ENCODE data around the gene NEK9.
"Not testable (repeated sequence)": the region's sequence is repeated elsewhere in the genome, so short reads cannot be mapped to it uniquely, and the experiment has no call there.

The NEK9 gene

DNA sequence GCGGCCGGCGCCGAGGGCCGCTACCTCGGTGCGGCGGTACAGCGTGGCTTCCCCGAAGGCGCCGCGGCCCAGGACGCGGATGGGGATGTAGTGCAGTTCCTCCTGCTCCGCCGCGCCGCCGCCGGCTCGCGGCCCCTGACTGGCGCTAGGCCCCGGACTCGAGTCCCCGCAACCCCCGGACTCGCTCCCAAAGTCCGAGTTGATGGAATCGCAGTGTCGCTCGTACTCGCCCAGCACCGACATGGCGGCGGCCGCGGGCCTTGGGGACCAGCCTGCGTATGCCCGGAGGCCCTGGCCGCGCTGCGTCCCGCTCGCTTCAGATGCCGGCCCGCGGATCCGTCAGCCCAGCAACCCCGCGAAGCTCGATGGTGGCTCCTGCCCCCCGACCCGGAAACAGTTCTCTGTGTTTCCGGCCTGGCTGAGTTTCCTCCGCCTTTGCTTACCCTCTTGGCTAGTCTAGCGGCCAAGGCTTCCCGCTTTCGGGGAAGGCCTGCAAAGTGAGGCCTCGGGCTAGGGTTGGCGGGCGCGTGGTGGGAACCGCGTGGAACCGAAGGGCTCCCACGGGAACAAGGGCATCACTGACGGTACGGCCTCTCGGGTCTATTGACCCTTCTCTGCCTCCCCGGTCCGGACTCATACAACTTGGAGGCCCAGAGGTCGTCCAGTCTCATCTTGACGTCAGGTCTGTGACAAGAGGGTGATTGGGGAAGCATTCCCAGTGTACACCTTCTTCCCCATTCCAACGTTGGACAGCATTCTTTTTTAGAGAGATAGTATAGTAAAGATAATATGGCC lies at the start of gene NEK9:
TSS of gene NEK9 (minus strand) at position 370 of the 795 bp plus-strand sequence. CDS start at position 243, 127 bp downstream.
- DNase-seq (ENCODE audit: low read depth, low spot score) = peak; percentile 91

DNA sequence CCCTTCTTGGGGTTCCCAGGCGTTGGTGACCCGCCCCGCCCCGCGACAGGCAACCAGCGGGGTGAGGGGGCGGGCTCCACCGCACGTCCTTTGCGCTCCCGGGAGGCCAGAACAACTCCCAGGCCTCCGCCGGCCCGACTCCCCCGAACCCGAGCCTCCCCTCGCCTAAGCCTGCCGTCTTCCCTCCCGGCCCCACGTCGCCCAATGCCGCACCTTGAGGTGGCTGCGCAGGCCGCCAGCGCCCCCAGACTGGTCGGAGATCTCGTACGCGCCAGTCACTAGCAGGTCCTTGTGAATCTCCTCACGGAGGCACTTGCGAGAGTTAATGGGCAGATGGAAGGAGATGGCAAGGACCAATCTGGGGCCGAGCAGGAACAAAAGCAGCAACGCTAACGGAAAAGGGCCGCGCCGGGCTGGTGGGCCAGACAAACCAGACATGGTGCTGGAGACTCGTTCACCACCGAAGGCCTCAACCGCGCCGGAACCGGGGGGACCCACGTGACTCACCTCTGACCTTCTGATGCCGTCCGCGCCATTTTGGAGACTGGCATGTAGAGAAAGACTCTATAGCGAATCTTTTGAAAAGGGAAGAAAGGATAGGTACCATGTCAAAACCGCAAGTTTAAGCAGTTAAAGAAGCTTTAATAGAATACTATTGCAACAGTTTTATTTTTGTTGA lies 49.4 kb upstream of the NEK9 start, which contains the start of gene TMED10:
TSS of gene TMED10 (minus strand) at position 471 of the 679 bp plus-strand sequence. CDS start at position 438, 33 bp downstream.
- DNase-seq (ENCODE audit: low read depth, low spot score) = peak; percentile 94

DNA sequence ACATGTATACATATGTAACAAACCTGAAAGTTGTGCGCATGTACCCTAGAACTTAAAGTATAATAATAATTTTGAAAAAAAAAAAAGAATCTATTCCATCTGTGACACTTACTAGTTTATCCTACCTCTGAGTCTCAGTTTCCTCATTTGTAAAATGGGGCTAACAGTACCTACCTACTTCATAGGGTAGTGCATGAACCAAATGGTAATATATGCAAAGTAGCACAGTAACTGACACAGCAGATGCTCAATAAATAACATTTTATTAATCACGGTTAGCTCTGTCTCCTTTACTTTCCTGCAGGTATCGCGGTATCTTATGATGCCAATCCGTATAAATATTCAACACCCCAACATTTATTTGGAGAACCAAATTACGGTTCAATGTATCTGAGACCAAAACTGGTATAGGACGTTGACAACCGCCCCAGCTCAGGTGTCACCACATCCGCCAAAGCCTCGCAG lies 48.9 kb upstream of the NEK9 start:
- no peak for DNase-seq (ENCODE audit: low read depth, low spot score)

DNA sequence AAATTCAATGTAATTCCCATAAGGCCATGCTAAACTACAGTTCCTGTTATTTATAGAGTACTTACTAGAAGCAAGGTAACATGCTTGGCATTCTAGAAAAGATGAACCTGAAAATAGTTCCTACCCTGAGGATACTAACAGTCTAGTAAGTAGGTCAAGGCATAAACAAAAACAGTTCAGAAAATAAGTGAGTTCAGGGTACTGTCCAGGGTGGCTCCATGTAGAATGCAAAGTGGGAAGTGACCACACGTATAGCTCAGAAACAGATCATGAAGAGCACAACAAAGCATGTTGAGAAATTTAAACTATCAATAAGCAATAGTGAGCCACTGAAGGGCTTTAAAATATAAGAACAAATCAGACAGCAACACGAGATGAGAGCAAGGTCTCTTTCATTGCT lies 47.2 kb upstream of the NEK9 start:
- DNase-seq (ENCODE audit: low read depth, low spot score) = no peak

DNA sequence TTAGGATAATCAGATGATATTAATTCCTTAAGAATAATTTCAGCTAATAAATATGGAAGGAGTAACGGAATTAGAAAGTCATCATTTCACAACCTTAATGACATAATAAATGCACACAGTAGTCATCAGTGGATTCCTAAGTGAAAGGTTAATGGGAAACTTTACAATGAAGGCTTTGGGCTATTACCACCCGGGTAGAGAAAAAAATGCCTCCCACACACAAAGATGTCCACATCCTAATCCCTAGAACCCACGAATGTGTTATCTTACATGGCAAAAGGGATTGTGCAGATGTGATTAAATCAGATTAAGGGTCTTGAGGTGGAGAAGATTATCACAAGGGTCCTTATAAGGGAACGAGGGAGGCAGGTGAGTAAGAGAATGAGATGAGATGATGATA lies 43.9 kb upstream of the NEK9 start:
- no peak for DNase-seq (ENCODE audit: low read depth, low spot score)

DNA sequence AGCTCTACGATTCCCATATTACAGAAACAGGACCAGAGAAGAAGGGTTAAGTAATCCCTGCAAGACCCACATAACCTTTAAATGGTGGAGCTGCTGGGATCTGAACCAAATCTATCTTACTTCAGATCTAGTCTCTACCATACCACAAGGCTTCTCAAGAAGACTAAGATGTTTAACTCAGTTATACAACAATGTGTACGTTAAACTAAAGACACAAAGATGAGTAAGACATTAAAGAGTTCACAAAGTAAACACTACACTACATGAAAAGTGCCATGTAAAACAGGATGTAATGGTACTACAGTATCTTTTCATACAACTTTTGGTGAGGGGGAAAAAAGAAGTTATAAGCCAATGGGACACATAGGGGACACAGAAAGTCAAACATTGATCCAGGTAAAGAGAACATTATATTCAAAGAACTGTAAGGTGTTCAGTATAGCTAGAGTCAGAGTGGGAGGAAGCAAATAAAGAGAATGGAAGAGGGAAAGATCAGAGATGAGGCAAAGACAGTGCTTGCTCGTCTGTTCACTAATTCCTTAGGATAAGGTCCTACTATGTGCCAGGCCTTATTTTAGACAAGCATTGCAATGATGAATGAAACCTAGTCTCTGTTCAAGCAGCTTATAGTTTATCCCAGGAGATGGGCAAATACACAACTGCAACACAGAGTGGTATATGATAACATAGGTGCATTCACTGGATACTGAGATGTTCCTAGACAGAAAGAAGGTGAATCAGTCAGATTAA lies 41.9 kb upstream of the NEK9 start:
- DNase-seq (ENCODE audit: low read depth, low spot score) = no peak

DNA sequence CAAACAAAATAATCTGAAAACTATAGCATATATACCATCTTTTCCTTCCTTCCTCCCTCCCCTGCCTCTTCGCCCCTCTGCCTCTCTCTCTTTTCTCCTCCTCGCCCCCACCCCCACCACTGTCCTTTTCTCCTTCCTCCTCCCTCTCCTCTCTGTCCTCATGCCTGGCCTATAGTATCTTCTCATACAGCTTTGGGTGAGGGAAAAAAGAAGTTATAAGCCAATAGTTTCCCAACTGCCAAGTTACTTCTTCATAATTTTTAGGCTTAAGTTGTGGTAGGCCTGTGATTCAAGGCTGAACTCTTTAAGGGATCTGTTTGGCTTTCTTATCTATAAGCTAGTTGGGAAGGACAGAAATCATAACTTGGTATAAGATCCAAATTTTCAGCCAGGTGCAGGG lies 40.5 kb upstream of the NEK9 start:
- no peak for DNase-seq (ENCODE audit: low read depth, low spot score)

DNA sequence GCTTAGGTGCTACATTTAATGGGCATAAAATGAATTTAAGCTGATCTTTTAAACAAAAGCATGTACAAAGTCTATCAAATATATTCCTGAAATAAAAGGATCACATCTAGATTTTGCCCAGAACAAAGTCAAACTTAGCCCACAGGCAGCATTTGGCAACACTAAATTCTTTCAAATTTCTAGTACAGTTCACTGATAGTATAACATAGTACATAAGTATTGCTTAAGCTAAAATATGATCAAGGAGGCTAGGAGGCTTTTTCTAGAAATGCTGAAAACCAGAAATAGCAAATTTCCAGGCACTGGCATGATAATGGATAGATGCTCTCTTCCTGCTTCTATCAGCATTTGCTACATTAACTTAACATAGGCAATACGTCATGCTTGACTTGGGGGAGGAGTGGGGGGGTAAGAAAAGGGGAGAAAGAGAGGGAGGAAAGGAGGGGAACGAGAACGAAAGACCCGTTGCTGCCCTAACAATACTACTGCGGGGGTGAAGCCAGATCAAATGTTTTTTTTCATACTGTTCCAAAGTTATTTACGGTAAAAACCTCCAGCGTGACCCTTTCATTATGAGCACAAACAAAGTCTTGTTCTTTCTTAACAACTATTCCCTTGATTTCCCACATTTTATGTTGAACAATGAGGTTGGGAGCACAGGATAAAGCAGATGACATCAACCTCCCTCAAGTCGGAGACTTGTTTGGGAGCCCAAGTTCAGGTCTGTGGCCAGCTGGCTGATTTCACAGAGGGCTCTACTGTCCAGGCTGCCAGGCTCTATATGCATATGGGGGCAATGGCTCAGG lies 38.9 kb upstream of the NEK9 start:
- peak; percentile 58 for DNase-seq (ENCODE audit: low read depth, low spot score)

DNA sequence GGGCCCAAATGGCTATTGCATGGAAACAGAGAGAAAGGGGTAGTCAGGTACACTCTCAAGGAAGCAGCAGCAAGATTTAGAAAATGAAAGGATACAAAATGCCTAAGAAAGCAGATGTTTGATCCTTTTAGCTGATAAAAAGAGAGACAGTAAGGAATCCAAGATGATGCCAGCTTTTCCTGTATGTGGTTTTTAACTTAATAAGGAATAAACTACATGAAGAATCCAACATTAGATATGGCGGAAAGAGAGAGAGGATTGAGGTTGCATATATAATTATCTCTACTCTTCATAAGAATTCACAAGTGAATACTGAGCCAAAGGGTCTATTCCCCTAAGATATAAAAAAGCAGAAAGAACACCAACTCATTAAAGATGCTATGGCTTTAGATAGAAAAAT lies 38.0 kb upstream of the NEK9 start:
- no peak for DNase-seq (ENCODE audit: low read depth, low spot score)

DNA sequence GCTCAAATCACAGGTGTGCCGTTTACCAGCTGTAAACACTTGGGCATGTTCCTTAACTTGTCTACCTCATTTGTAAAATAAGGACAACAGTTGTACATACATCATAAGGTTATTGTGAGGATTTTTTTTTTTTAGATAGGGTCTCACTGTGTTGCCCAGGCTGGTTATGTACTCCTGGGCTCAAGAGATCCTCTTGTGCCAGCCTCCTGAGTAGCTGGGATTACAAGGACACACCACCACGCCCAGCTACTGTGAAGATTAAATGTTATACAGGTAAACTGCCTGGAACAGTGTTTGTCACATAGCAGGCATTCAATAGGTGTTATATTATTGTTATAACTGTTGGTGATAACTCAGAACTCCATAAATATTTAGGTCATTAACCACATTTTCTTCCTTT lies 36.8 kb upstream of the NEK9 start:
- no peak for DNase-seq (ENCODE audit: low read depth, low spot score)

DNA sequence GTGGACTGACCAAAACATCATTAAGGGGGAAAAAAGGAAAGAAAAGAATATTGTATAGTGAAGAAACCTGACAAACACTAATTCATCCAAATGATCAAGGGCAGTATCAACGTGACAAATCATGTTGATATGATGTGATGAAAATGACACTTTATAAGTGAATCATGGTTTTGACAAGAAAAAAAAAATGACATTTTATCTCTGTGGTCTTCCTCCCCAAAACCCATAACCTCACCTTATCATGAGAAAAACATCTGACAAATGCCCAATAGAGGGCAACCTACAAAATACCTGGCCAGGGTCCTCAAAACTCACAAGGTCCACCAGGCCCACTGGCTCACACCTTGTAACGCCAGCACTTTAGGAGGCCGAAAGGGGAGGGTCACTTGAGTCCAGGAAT lies 35.8 kb upstream of the NEK9 start:
- no peak for DNase-seq (ENCODE audit: low read depth, low spot score)

DNA sequence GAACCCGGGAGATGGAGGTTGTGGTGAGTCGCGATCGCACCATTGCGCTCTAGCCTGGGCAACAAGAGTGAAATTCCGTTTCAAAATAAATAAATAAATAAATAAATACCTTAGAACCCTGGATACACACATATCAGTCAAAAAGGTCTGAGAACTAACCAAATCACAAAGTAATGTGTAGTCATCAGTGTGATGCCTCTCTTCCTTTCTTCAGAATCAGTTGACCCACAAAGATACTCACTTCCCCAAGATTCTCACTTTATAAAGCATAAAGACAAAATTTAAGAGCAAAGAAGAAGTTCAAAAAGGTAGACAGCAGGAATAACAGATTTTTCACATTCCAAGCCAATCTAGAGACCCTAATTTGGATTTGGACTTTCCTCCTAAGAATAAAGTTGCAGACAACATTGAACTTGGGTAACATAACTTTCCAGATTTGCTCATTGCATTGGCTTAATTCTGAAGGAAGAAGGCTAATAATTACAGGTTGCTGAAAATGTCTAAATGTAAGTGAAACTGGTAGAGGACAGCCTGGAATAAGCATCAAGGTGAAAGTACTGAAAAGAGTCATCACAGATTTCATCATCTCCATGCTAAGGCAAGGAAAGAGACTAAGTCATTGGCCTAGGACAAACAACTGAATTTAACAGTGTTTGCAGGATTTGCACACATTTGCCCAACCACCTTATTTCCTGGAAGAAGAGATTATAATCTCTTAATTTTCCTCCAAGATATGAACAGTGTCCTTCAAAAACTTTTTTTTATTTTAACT lies 32.2 kb upstream of the NEK9 start:
- DNase-seq (ENCODE audit: low read depth, low spot score) = no peak

DNA sequence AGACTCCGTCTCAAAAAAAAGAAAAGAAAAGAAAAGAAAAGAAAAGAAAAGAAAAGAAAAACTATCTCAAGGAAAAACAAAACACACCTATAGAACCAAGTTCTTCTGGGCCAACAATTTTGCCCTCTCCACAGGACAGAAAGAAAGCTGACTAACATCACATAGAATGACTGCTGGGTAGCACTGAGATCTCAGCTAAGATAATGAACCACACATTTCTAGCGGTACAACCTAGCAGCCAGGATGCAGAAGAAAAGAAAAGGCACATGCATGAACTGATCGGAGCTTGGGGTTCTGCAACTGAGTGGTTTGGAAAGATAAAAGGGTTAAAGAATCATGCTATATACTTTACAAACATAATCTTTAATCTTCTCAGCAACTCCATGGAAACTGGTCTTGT lies 30.1 kb upstream of the NEK9 start:
- DNase-seq (ENCODE audit: low read depth, low spot score) = peak; percentile 50

DNA sequence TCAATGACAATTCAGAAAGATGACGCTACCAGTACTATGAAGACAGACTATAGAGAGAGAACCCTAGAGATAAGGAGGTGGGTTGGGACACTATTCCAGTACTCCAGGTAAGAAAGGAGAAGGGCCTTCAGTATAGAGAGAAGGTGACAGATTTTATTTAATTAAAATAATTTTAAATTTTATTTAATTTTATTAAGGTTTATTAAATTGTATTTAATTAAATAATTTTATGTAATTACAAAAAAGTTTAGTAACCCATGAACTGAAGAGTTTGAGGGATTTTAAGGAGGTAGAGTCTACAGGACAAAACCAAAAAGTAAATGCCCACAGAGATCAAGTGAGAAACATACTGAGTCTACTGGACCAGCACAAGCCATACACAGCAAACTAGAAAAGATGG lies 29.3 kb upstream of the NEK9 start:
- no peak for DNase-seq (ENCODE audit: low read depth, low spot score)

DNA sequence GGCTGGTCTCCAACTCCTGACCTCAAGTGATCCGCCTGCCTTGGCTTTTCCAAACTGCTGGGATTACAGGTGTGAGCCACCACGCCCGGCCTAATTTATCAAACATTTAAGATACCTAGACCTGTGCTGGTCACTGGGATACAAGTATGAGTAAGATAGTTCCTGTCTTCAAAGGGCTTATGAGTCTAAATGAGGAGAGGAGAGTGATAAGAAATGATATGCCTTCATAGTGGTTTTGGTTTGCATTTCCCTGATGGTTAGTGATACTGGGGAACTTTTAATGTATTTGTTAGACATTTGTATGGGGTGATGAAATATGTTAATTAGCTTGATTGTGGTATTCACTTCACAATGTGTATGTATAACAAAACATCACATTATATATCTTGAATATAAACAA lies 28.3 kb upstream of the NEK9 start:
- DNase-seq (ENCODE audit: low read depth, low spot score) = no peak

DNA sequence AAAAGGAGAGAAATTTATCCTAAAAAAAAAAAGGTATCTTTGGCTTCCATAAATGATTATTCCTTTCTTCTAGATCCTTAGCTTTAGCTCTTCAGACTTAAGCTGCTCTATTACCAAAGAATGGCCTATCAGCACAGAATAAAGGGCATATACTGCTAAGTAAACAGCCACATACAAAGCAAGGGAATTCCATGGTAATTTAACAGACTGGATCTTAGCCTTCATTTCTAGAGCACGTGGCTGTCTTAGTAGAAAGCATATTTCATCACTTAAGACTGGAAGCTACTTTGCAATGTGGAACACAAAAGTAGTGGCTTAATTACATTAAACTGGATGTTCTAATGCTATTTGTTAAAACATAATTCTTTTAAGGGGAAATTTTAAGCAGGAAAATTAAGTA lies 26.4 kb upstream of the NEK9 start:
- no peak for DNase-seq (ENCODE audit: low read depth, low spot score)

DNA sequence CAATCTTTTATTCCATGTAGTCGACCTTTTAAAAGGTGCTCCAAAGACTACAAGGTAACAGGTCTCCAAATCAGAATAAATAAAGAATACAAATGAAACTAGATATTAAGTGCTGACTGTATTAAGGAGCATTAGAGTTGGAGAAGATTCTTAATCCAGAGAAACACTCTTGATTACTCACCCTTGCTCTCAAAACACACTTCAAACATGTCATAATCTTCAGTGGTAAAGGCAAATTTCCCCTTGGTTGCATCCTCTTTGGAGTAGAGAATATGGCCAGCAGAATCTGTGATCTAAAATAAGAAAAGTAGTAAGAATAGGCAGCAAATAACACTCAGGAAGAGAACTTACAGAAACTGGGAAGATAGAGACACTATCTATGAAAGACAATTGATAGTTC lies 25.0 kb upstream of the NEK9 start:
- DNase-seq (ENCODE audit: low read depth, low spot score) = no peak

DNA sequence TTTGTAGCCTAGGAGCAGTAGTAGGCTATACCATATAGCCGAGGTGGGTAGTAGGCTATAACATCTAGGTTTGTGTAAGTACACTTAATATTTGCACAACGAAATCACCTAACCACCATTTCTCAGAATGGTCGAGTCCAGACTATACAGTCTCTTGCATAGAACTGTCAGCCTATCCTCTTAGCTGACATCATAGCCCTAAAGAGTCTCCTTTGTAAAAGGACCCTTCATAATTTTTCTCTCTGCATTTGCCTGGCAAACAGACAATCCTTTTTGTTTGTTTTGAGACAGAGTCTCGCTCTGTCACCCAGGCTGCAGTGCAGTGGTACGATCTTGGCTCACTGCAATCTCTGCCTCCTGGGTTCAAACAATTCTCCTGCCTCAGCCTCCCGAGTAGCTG lies 23.8 kb upstream of the NEK9 start:
- not testable (repeated sequence) for DNase-seq (ENCODE audit: low read depth, low spot score)

DNA sequence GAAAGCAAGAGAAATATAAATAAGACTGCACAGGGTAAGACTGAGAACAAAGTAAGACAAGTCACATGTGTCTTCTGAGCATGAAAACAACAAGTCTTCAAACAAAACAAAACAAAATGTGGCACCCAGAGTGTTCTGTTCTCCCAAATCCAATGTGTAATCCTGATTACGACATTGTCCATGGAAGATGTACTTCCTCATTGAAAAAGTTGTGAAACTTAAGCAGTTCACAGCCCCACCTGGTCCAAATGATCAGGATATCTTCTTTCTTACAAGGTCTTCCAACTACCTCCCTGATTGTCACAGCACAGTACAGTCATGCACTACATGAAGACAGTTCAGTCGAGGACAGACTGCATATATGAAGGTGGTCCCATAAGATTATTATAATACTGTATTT lies 23.3 kb upstream of the NEK9 start:
- no peak for DNase-seq (ENCODE audit: low read depth, low spot score)

DNA sequence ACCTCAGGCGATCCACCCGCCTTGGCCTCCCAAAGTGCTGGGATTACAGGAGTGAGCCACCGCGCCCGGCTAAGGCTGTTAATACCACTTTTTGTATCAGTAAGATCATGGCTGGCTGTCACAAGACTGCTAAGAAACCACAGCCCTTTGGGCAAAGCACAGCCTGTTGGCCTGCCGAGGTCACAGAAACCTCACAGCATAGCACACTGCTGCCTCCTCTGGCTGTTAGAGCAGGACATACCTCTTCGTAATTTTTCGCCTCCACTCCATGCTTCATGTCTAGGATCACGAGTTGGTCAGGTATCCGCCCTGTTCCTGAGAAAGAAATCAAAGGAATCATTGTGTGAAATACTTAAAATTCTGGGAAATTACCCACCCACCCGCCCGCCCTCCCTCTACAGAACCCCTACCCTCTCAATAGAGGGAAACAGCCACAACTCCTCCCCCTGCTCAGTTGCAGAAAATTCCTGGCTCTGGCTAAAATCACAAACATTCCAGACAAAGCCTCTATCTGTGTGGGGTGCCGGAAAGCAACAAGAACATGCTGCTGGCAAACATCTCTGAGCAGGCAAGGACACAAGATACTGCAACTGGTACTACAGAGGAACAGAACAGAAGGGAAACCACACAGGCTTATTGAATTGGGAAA lies 20.7 kb upstream of the NEK9 start:
- DNase-seq (ENCODE audit: low read depth, low spot score) = peak; percentile 98
